HepG2 (cell line): ENCODE results near the gene LGI4. TPM values are rescaled to one million over a fixed set of nuclear protein-coding genes. Genes with fewer than 3 reads are reported as not detected.

Experiments
- ATAC-seq: fragments of 200-7000 bp; cut with Tn5 transposase; 3 replicates; pipeline ENCODE4 v1.9.1; 2020; ENCODE audit warnings: mild to moderate bottlenecking, moderate library complexity
- Bru-seq: library from RNA; stranded (reverse); fragments of 400-500 nt; gene quantifications from one replicate; lab custom pipeline; 2021; lab: Mats Ljungman, UMichigan
- BruChase-seq, 2 experiments: library from RNA; stranded (reverse); fragments of 400-500 nt; gene quantifications; one replicate each; lab custom pipeline; 2021; lab: Mats Ljungman, UMichigan
- BruUV-seq: library from RNA; stranded (reverse); fragments of 400-500 nt; replicated peaks from 2 replicates; lab custom pipeline; 2021; lab: Mats Ljungman, UMichigan
- CTCF ChIA-PET: fragments of 300-600 bp; formaldehyde crosslinking; extraction: SDS; loops from one replicate; lab custom pipeline; 2021; ENCODE audit warnings: low total read pairs, inconsistent platforms, low intra/inter-chr PET ratio; lab: Yijun Ruan, JAX
- POLR2A ChIA-PET: fragments of 350-600 bp; sonication (Branson Sonifier 250); formaldehyde crosslinking; loops from one replicate; lab custom pipeline; 2020; ENCODE audit warnings: antibody characterized with exemption, inconsistent platforms; lab: Yijun Ruan, JAX
- DNase-seq: peaks from one replicate; pipeline ENCODE4 v3.0.0-alpha.2; 2015; ENCODE audit warnings: low spot score
- FAIRE-seq: peaks from 3 replicates; lab custom pipeline; 2011; peaks lifted over from hg19 to GRCh38; lab: Jason Lieb, UNC
- H2AFZ ChIP-seq: one replicate; pipeline ENCODE4 v1.6.1; 2011; ENCODE audit warnings: low read length, inconsistent platforms
- H3K27ac ChIP-seq: fragments of 300-600 bp; 3 replicates; pipeline ENCODE4 v1.8.0; 2011; ENCODE audit warnings: mixed run types, mild to moderate bottlenecking, mixed read lengths, low read length, inconsistent platforms; ENCODE audit not compliant: insufficient read depth; ENCODE audit errors: extremely low read length
- H3K27me3 ChIP-seq, 2 experiments: fragments of 200-600 bp in 1 of 2; 2 replicates in 1 of 2; 3 replicates in 1 of 2; pipeline versions ENCODE4 v1.6.0 to v1.8.0; 2011; ENCODE audit warnings: low read length in 2 of 2, mild to moderate bottlenecking in 2 of 2, moderate library complexity in 2 of 2, inconsistent platforms in 1 of 2; ENCODE audit not compliant: insufficient read depth in 2 of 2, control insufficient read depth in 1 of 2
- H3K36me3 ChIP-seq, 2 experiments: fragments of 200-600 bp in 1 of 2; replicated peaks in 1 of 2; 2 replicates in 1 of 2; 3 replicates in 1 of 2; pipeline versions ENCODE4 v1.5.1 to v1.8.0; 2011; ENCODE audit warnings: low read length in 2 of 2, inconsistent platforms in 1 of 2; ENCODE audit not compliant: insufficient read depth in 2 of 2, control insufficient read depth in 1 of 2
- H3K4me1 ChIP-seq: 2 replicates; pipeline ENCODE4 v1.5.1; 2012; ENCODE audit warnings: low read length, inconsistent platforms; ENCODE audit not compliant: insufficient read depth
- H3K4me2 ChIP-seq: 2 replicates; pipeline ENCODE4 v1.6.0; 2011; ENCODE audit warnings: low read depth, low read length, inconsistent platforms
- H3K4me3 ChIP-seq, 3 experiments: fragments of 200-600 bp in 1 of 3; sonication (generic), shearing (Covaris generic) in 1 of 3; replicated peaks in 1 of 3; 2 replicates each; pipeline ENCODE4 v1.5.1; 2011 to 2016; ENCODE audit warnings: low read length in 3 of 3, inconsistent platforms in 2 of 3, low read depth in 2 of 3, mild to moderate bottlenecking in 2 of 3, control low read depth in 1 of 3, mixed read lengths in 1 of 3; ENCODE audit not compliant: insufficient read depth in 1 of 3
- H3K79me2 ChIP-seq: one replicate; pipeline ENCODE4 v1.6.1; 2011; ENCODE audit warnings: low read length, inconsistent platforms; ENCODE audit not compliant: insufficient read depth
- H3K9ac ChIP-seq: 2 replicates; pipeline ENCODE4 v1.6.0; 2011; ENCODE audit warnings: mild to moderate bottlenecking, low read depth, low read length, inconsistent platforms; ENCODE audit not compliant: insufficient read depth
- H3K9me3 ChIP-seq: 2 replicates; pipeline ENCODE4 v1.5.1; 2012; ENCODE audit warnings: mild to moderate bottlenecking, low read length
- H4K20me1 ChIP-seq: 2 replicates; pipeline ENCODE4 v1.6.0; 2011; ENCODE audit warnings: inconsistent platforms, mild to moderate bottlenecking, low read length, moderate library complexity; ENCODE audit not compliant: insufficient read depth
- ARID2 ChIP-seq: sonication (generic); formaldehyde crosslinking; IDR thresholded peaks from 2 replicates; pipeline ENCODE4 v1.8.1; 2022; ENCODE audit warnings: mild to moderate bottlenecking, missing genetic modification reagents, borderline replicate concordance
- ARID5B ChIP-seq: IDR thresholded peaks from 2 replicates; pipeline ENCODE4 v1.4.0; 2020; ENCODE audit warnings: mild to moderate bottlenecking, missing genetic modification reagents
- BRD4 ChIP-seq: sonication (generic); formaldehyde crosslinking; IDR thresholded peaks from 2 replicates; pipeline ENCODE4 v1.4.0; 2020; ENCODE audit warnings: missing genetic modification reagents
- DPF2 ChIP-seq: sonication (generic); formaldehyde crosslinking; IDR thresholded peaks from 2 replicates; pipeline ENCODE4 v1.4.0; 2020; ENCODE audit warnings: mild to moderate bottlenecking, low read depth, missing genetic modification reagents, borderline replicate concordance
- HMGXB4 ChIP-seq, 2 experiments: sonication (generic) in 1 of 2; formaldehyde crosslinking in 1 of 2; IDR thresholded peaks; 2 replicates each; pipeline versions ENCODE4 v1.4.0 to v1.6.1; 2018 to 2020; ENCODE audit warnings: missing genetic modification reagents in 2 of 2, borderline replicate concordance in 1 of 2, low read depth in 1 of 2, mild to moderate bottlenecking in 1 of 2, missing biosample characterization in 1 of 2
- KDM2A ChIP-seq: sonication (generic); formaldehyde crosslinking; IDR thresholded peaks from 2 replicates; pipeline ENCODE4 v1.4.0; 2020; ENCODE audit warnings: low read depth, missing genetic modification reagents, borderline replicate concordance
- MXI1 ChIP-seq: IDR thresholded peaks from 3 replicates; pipeline ENCODE4 v1.6.1; 2012; ENCODE audit warnings: low read depth, low read length, inconsistent platforms, borderline replicate concordance
- ZMYM3 ChIP-seq: sonication (generic); formaldehyde crosslinking; IDR thresholded peaks from 2 replicates; pipeline ENCODE4 v1.5.1; 2020; ENCODE audit warnings: mild to moderate bottlenecking, missing genetic modification reagents
- ZNF691 ChIP-seq: sonication (generic); formaldehyde crosslinking; IDR thresholded peaks from 2 replicates; pipeline ENCODE4 v1.4.0; 2020; ENCODE audit warnings: missing genetic modification reagents, low read depth, mild to moderate bottlenecking, borderline replicate concordance
- ZNF75D ChIP-seq: sonication (generic); formaldehyde crosslinking; IDR thresholded peaks from 2 replicates; pipeline ENCODE4 v1.8.1; 2023; ENCODE audit warnings: missing genetic modification reagents, mild to moderate bottlenecking, borderline replicate concordance
- WGBS: methylation state at CpG from one replicate; pipeline ENCODE4 v1.1.6; 2017; ENCODE audit warnings: low lambda C conversion rate; 5-methylcytosine and 5-hydroxymethylcytosine counted together
- in situ Hi-C: cut with HindIII; loops from 2 replicates; pipeline ENCODE4 v1.10.0; 2017; ENCODE audit warnings: low pct_unique_long_range_greater_than_20kb; ENCODE audit not compliant: extremely low pct_ligation_motif_present
- intact Hi-C: fragments of 100-400 bp; cut with micrococcal nuclease; formaldehyde crosslinking; loops from one replicate; pipeline ENCODE4 v1.10.0; 2022; ENCODE audit not compliant: unreplicated experiment
- long read RNA-seq, 2 experiments: library from RNA in 1 of 2; library from polyadenylated mRNA in 1 of 2; stranded (forward) in 1 of 2; unstranded in 1 of 2; transcript quantifications; one replicate each; pipeline ENCODE4 v2.0.0, GENCODE V29; 2019 to 2022
- polyA minus RNA-seq, 3 experiments: library from RNA; depleted of rRNA, polyadenylated mRNA; stranded (reverse); fragments of >200 nt; gene quantifications; 2 replicates each; pipeline ENCODE4 v1.2.3, GENCODE V29; 2011; ENCODE audit warnings: low replicate concordance in 1 of 3
- polyA plus RNA-seq, 8 experiments: library from polyadenylated mRNA; depleted of rRNA in 3 of 8; stranded (reverse) in 7 of 8; unstranded in 1 of 8; fragments of >200 nt; fragmentation: Illumina TruSeq in 4 of 8; extraction: Trizol in 4 of 8; gene quantifications; 2 replicates each; pipeline versions ENCODE4 v1.2.1 to v1.2.3, GENCODE V29; 2011 to 2016; ENCODE audit warnings: low read depth in 4 of 8, missing spikeins in 1 of 8, mixed read lengths in 1 of 8; ENCODE audit not compliant: insufficient read depth in 1 of 8
- total RNA-seq, 5 experiments: library from RNA; depleted of rRNA; stranded (reverse); fragments of >200 nt; fragmentation: Illumina TruSeq; extraction: Trizol; gene quantifications; 2 replicates each; pipeline ENCODE4 v1.2.3, GENCODE V29; 2016; ENCODE audit warnings: low read depth in 1 of 5

The LGI4 gene
- not detected in 2 replicates for total RNA-seq (2016; rRNA removed; fragmentation: Illumina TruSeq; extraction: Trizol)
- not detected in 2 replicates for total RNA-seq (2016; cell fraction: cytosol; rRNA removed; fragmentation: Illumina TruSeq; extraction: Trizol; ENCODE audit: low read depth)
- total RNA-seq (2016; cell fraction: insoluble cytoplasmic fraction; rRNA removed; fragmentation: Illumina TruSeq; extraction: Trizol) = not detected in 2 replicates
- total RNA-seq (2016; cell fraction: membrane; rRNA removed; fragmentation: Illumina TruSeq; extraction: Trizol) = not detected in 2 replicates
- not detected in 2 replicates for total RNA-seq (2016; cell fraction: nucleus; rRNA removed; fragmentation: Illumina TruSeq; extraction: Trizol)
- polyA plus RNA-seq (2011; rRNA removed) = 2.8 and 4.2 TPM in 2 replicates
- 1.2 and 2.3 TPM in 2 replicates for polyA plus RNA-seq (2011; cell fraction: cytosol; rRNA removed)
- 19.3 and 20.3 TPM in 2 replicates for polyA plus RNA-seq (2011; cell fraction: nucleus; rRNA removed)
- polyA plus RNA-seq (2012) = 2.5 and 5.6 TPM in 2 replicates
- polyA plus RNA-seq (2016; cell fraction: cytosol; fragmentation: Illumina TruSeq; extraction: Trizol; ENCODE audit: low read depth) = not detected in 2 replicates
- not detected in 2 replicates for polyA plus RNA-seq (2016; cell fraction: insoluble cytoplasmic fraction; fragmentation: Illumina TruSeq; extraction: Trizol; ENCODE audit: low read depth)
- polyA plus RNA-seq (2016; cell fraction: membrane; fragmentation: Illumina TruSeq; extraction: Trizol; ENCODE audit: low read depth) = not detected in 2 replicates
- polyA plus RNA-seq (2016; cell fraction: nucleus; fragmentation: Illumina TruSeq; extraction: Trizol; ENCODE audit: insufficient read depth, low read depth) = not detected in 2 replicates
- 0.16 and 2.2 TPM in 2 replicates for polyA minus RNA-seq (2011; rRNA and poly(A)+ RNA removed; ENCODE audit: low replicate concordance)
- polyA minus RNA-seq (2011; cell fraction: cytosol; rRNA and poly(A)+ RNA removed) = 0.59 and 0.88 TPM in 2 replicates
- 0.39 and 1.5 TPM in 2 replicates for polyA minus RNA-seq (2011; cell fraction: nucleus; rRNA and poly(A)+ RNA removed)
- percentile 8 among the genes with signal in this experiment for Bru-seq, nascent RNA
- BruChase-seq, experiment 1, labeled RNA remaining after a 6-hour chase = not detected
- BruChase-seq, experiment 2, labeled RNA remaining after a 2-hour chase = not detected
- long read RNA-seq, experiment 1, partial matches to known transcripts = 0 of 1 reads
- long read RNA-seq, experiment 1, other reads (novel, unspliced or antisense) = 1 of 1 reads
- long read RNA-seq, experiment 2 = 0 reads

- no peaks in the 10 kb centered on the region for H4K20me1 ChIP-seq
- peaks cover 88% of the 10 kb centered on the region for H3K4me1 ChIP-seq
- H3K27me3 ChIP-seq = no peaks in the 10 kb centered on the region
- no peak for TF ChIP-seq MXI1
- TF ChIP-seq ZNF691 = no peak
- TF ChIP-seq ARID5B (CRISPR knock-in tag) = no peak
- TF ChIP-seq ZMYM3 = no peak
- no peak for TF ChIP-seq KDM2A
- TF ChIP-seq HMGXB4 (CRISPR knock-in tag; IDR thresholded peaks at IDR 0.05; ENCODE audit: borderline replicate concordance in 1 of 2, low read depth in 1 of 2) = no peak
- TF ChIP-seq ZNF75D = no peak
- TF ChIP-seq BRD4 (CRISPR knock-in tag) = no peak
- no peak for TF ChIP-seq DPF2
- TF ChIP-seq ARID2 = no peak
- H3K9ac ChIP-seq = no peak within 1 kb of the TSS
- H2AFZ ChIP-seq = no peak within 1 kb of the TSS
- FAIRE-seq (no peak), ATAC-seq (no peak), DNase-seq (no peak)
- no peak within 1 kb of the TSS for H3K27ac ChIP-seq
- CTCF ChIA-PET = interaction anchor here (1.6 kb wide), 1 partner anchor 20 kb away, joined by 11 read pairs; the partner anchor contains the start of gene FXYD3
- no TSS peak for BruUV-seq
- no peaks in the 10 kb centered on the region for H3K9me3 ChIP-seq
- POLR2A ChIA-PET = no interaction called here
- no peaks in the 10 kb centered on the region for H3K79me2 ChIP-seq
- intact Hi-C loops = loop anchor here (1.0 kb wide), 1 partner anchor 67 kb away; no protein-coding TSS in a partner anchor
- H3K4me3 ChIP-seq = no peak within 1 kb of the TSS
- no peaks in the 10 kb centered on the region for H3K36me3 ChIP-seq
- H3K4me2 ChIP-seq = peak within 1 kb of the TSS; percentile 50
- WGBS = 92% methylated on average over 15 of the region's 15 CpGs
- in situ Hi-C loops = loop anchor here (5.0 kb wide), 1 partner anchor 67 kb away; no protein-coding TSS in a partner anchor
Observed at GRCh38 chr19:35134601-35135242, at the start of gene LGI4. TSS of gene LGI4 (minus strand) at chr19:35135059. CDS start at chr19:35134680, 379 bp downstream.
